Astrocyte of the spinal cord (primary cell): ENCODE measurements around the gene SORCS2.

Experiments used
- DNase-seq: peaks from one replicate; pipeline ENCODE4 v3.0.0; 2011; ENCODE audit warnings: low read depth, low spot score
- H3K4me3 ChIP-seq: 2 replicates; pipeline ENCODE4 v1.5.1; 2011; ENCODE audit warnings: low read depth, mild to moderate bottlenecking, low read length, moderate library complexity
- CTCF ChIP-seq: IDR thresholded peaks from 2 replicates; pipeline ENCODE4 v1.5.1; 2012; ENCODE audit warnings: low read depth, mild to moderate bottlenecking, low read length, inconsistent platforms
- in situ Hi-C: cut with HindIII; loops from 2 replicates; pipeline ENCODE4 v1.10.0; 2017; ENCODE audit warnings: low sequenced_read_pairs

The SORCS2 gene

DNA sequence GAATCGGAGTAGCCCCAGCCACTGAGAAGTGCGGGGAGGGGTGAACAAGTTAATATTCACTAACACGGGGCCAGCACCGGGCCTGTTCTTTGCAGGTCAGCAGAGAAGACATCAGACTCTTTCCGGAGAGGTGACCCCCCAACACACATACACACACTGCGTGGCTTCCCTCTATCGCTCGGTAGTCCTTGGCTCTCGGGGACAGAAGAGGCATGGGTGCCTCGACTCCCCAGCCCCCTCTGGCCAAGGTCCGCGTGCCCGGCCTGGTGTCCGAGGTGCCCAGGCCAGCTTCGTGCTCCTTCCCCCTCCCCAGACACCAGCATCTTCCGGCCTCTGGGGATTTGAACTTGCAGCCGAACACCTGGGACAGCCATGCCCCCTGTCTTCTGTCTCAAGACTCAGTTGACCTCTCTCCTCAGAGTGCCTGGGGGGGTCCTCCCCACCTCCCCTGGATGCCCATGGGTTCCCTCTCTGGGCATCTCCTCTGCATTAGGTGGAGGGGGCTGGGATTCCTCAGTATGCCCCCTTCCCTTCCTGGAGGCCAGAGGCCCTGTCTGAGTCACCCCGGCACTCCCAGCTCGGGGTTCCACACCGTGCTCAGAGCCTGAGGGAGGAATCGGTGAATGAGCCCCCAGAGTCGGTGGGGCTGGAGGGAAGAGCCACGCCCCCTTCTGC, 104.5 kb downstream of the SORCS2 start:
- TF ChIP-seq CTCF = no peak
- in situ Hi-C loops = no loop called here

DNA sequence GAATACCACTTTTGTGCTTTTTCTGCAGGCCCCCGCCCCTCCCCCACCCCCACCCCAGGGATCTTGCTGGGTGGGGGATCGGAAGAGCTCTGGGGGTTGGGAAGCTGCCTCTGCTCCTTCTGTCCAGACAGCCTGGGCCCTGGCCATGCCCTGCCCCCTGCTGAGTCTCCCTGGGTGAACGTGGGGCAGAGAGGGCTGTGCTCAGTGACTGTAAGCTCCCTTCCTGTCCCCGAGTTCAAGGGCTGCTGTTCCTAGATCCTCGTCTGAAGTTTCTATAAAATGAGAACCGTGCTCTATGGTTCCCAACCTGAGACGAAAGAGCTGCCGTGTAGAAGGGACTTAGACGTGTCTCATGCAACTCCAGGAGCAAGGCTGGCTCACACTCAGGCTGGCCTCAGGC, 105.0 kb downstream of the SORCS2 start:
- no peak for TF ChIP-seq CTCF
- H3K4me3 ChIP-seq = no peak overlapping the region
- DNase-seq = no peak
- in situ Hi-C loops = no loop called here

More for the DNA sequence above, 104.5 kb downstream of the SORCS2 start:
- DNase-seq = no peak
- no peak overlapping the region for H3K4me3 ChIP-seq

GRCh38 chr4:7297881-7298280, 105.5 kb downstream of the SORCS2 start:
- no peak overlapping the region for H3K4me3 ChIP-seq
- no peak for DNase-seq
- in situ Hi-C loops = no loop called here
- TF ChIP-seq CTCF = no peak

DNA sequence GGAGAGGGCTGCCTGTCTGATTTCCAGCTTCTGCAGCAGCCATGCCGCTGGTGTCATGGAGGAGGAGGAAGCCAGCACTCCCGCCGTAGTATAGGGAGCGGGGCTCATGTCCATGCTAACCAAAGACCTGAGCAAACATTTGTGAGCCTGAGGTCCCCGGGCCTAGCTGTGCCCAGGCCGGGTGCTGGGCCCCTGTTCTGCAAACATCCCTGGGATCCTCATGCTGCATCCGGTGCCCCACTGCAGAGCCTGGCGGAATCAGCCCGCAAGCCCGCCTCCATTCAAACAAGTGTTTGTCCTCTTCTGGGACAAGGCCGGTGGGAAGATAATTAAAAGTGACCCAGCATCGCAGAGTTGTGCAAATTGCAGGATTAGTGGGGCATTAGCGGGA, 106.3 kb downstream of the SORCS2 start:
- in situ Hi-C loops = no loop called here
- no peak overlapping the region for H3K4me3 ChIP-seq
- no peak for TF ChIP-seq CTCF
- DNase-seq = no peak

GRCh38 chr4:7299010-7299907, 106.9 kb downstream of the SORCS2 start:
- H3K4me3 ChIP-seq = no peak overlapping the region
- no peak for DNase-seq
- no peak for TF ChIP-seq CTCF
- in situ Hi-C loops = no loop called here

GRCh38 chr4:7299908-7300710, 107.8 kb downstream of the SORCS2 start:
- no peak for DNase-seq
- no peak for TF ChIP-seq CTCF
- in situ Hi-C loops = no loop called here
- no peak overlapping the region for H3K4me3 ChIP-seq
